ENCODE measurements around the gene ADGRG6.

GRCh38 chr6:142361779-142362750, 60.3 kb downstream of the ADGRG6 start:
- TF ChIP-seq CTCF (IDR thresholded peaks at IDR 0.05) = no peak
- no peak for TF ChIP-seq POLR2A (IDR thresholded peaks at IDR 0.05)
- TF ChIP-seq POLR2AphosphoS5 (IDR thresholded peaks at IDR 0.05) = no peak
